COLO829 (cell line): ENCODE results near the gene TESMIN.

ENCODE experiments used
- DNase-seq: peaks from one replicate; pipeline ENCODE4 v3.0.0; 2012; ENCODE audit warnings: low spot score

Gene TESMIN

GRCh38 chr11:68761801-68762200 is 10.5 kb upstream of the TESMIN start:
- DNase-seq: no peak

GRCh38 chr11:68759991-68760390 is 8.7 kb upstream of the TESMIN start:
- DNase-seq: no peak

- DNase-seq: no peak
These were observed 6.4 kb upstream of the TESMIN start for GRCh38 chr11:68757711-68758110.

- no peak for DNase-seq
These were observed 4.9 kb upstream of the TESMIN start for GRCh38 chr11:68756171-68756766.

GRCh38 chr11:68753300-68753699 is 2.0 kb upstream of the TESMIN start:
- DNase-seq: no peak

- no peak for DNase-seq
These were observed 355 bp downstream of the TESMIN start for GRCh38 chr11:68751004-68751325.

GRCh38 chr11:68750195-68751003 is 921 bp downstream of the TESMIN start:
- no peak for DNase-seq

GRCh38 chr11:68749229-68750123 is 1.8 kb downstream of the TESMIN start:
- DNase-seq: no peak

- no peak for DNase-seq
These were observed 3.3 kb downstream of the TESMIN start for GRCh38 chr11:68748061-68748460.

- no peak for DNase-seq
These were observed 7.8 kb downstream of the TESMIN start for GRCh38 chr11:68743539-68743938.

- no peak for DNase-seq
These were observed 9.9 kb downstream of the TESMIN start for GRCh38 chr11:68741463-68741862.

- no peak for DNase-seq
These were observed 15.7 kb downstream of the TESMIN start for GRCh38 chr11:68735646-68736045.

GRCh38 chr11:68735125-68735524 is 16.2 kb downstream of the TESMIN start:
- no peak for DNase-seq

- DNase-seq: no peak
These were observed 17.2 kb downstream of the TESMIN start for GRCh38 chr11:68734111-68734510.

GRCh38 chr11:68727783-68728182 is 23.5 kb downstream of the TESMIN start:
- no peak for DNase-seq

- DNase-seq: no peak
These were observed 27.0 kb downstream of the TESMIN start for GRCh38 chr11:68724293-68724692.

- DNase-seq: no peak
These were observed 29.2 kb downstream of the TESMIN start for GRCh38 chr11:68722143-68722542.

GRCh38 chr11:68721075-68721474 is 30.2 kb downstream of the TESMIN start:
- no peak for DNase-seq

- no peak for DNase-seq
These were observed 35.7 kb downstream of the TESMIN start for GRCh38 chr11:68715456-68716122.

GRCh38 chr11:68714060-68714856 is 37.1 kb downstream of the TESMIN start:
- DNase-seq: peak; percentile 44

GRCh38 chr11:68711114-68711513 is 40.2 kb downstream of the TESMIN start:
- DNase-seq: no peak

GRCh38 chr11:68710409-68710808 is 40.9 kb downstream of the TESMIN start:
- no peak for DNase-seq
